GM18507 (cell line): Measurements from ENCODE around the gene PDE4D.

ENCODE experiments used
- DNase-seq: peaks from one replicate; pipeline ENCODE4 v3.0.0; 2011; ENCODE audit warnings: low read depth; ENCODE audit not compliant: insufficient read length; ENCODE audit errors: extremely low spot score
- FAIRE-seq: peaks from 2 replicates; lab custom pipeline; 2011; peaks lifted over from hg19 to GRCh38; lab: Jason Lieb, UNC

Gene PDE4D

DNA sequence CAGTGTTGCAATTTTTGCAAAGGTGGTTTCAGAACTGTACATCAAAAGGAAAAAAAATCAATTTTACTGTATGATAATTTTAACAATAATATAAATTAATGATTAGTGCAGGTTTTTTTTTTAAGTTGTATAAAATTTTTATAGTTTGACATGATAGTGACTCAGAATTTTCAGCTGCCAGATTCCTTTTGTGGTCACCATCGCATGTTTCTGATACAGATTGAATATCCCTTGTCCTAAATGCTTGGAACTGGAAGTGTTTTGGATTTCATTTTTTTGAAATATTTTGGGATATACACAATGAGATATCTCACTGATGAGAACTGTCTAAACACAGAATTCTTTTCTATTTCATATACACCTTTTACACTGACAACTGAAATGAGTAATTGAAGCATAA is 949.3 kb downstream of the PDE4D start:
- FAIRE-seq = no peak

DNA sequence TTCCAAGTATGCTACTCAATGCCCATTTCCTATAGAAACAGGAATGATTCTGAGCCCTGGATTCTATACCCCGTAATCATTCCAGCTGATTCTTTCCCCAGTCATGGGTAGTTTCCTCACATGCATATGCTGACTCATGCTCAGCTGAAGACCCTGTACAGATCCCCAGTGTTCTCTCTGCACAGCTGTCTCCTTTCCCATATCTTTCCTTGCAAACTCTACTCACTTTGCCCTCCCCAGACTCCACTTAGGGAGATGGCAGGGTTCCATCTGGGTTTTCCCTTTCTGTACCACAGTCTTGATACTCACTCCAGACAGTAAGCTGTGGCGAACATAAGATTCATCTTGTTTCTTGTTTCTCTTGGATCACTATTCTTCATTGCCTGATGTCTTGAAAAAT is 953.1 kb downstream of the PDE4D start:
- DNase-seq (no peak), FAIRE-seq (no peak)

More for the DNA sequence above, 949.3 kb downstream of the PDE4D start:
- no peak for DNase-seq

DNA sequence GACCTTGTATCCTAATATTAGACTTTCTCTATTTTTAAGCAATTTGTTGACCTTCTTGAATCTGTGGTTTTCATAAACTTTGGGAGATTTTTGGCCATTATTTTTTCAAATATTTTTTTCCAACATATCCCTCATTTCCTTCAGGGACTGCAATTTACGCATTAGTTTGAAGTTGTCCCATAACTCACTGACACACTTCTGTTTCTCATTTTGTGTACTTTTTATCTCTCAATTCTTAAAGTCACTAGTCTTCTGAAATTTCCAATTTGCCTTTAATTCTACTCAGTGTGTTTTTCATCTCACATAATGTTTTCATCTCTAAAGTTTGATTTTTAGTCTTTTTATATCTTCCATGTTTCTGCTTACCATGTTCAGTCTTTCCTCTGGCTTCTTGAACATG is 953.9 kb downstream of the PDE4D start:
- FAIRE-seq (no peak), DNase-seq (no peak)

- FAIRE-seq = no peak
- no peak for DNase-seq
Observed at GRCh38 chr5:58938563-58939424, 954.7 kb downstream of the PDE4D start.

DNA sequence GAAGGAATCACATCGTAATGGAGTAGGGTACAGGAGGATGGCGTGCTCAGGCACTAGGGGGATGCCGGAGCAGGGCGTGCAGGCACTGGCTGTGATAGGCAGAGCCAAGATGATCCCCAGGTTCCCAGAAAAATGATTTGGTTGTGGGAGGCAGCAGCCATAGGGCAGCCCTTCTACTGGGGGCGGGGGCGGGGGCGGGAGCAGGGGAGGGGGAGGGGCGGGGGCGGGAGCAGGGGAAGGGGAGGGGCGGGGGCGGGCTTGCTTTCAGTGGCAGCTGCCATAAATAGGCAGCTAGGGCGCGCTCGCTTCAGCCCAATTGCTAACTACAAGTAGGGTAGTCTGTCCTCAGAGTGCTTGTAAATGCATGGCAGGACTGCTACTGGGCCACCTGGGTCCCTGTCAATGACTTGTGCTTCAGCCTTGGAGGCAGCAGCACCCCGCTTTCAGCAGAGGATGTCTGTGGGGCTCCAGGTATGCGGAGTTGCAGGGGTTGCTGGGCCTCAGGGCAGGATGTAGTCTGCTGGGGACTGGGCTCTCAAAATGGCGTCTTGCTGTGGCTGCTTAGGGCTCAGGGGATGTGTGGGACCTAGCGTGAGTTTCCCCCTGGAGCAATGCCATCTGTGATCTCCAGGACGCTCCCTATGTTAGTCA is 956.4 kb downstream of the PDE4D start:
- FAIRE-seq (no peak), DNase-seq (no peak)

DNA sequence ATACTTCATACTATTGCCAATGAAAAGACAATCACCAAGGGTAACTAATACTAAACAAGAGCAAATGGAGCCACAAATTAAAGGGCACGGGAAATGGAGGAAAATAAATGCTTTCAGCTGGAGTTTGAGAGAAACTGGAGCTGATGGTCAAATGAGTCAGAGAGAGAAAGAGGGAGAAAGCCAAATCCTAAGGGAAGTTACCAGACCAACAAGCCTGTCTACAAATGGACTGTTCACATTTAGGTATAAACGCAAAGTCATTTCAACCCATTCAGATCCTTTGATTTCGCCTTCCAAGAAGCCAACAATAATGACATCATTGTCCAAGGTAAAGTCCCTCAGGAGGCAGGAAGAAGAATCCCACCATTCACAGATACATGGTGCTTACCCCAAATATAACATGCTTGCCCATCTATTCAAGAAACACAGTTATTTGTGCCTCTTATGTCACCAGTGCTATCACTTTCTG is 958.9 kb downstream of the PDE4D start:
- no peak for FAIRE-seq

GRCh38 chr5:58933891-58934628 is 959.5 kb downstream of the PDE4D start:
- FAIRE-seq (no peak), DNase-seq (no peak)

More for the DNA sequence above, 958.9 kb downstream of the PDE4D start:
- DNase-seq = no peak

DNA sequence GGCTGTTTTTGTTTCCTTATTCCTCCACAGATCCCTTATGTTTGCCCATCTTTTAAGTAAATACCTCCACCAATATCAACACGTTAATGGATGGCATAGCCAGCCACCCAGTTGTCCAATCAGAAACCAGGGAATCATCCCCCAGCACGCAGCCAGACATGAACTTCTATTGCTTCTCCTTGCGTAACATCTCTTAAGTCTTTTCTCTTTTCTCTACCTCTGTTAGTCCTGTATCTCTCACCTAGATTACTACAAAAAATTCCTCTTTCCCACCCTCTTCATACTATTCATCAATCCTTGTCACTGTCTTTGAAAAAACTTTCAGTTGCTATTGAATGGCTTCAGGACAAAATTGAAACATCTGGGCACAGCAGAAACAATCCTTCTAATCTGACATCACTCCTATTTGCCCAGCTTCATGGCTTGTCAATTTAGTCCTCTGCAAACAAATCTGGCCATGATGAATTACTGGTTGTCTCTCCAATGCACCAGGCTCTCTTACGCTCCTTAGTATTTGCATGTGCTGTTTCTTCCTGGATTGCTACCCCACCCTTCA is 961.4 kb downstream of the PDE4D start:
- FAIRE-seq (no peak), DNase-seq (no peak)

DNA sequence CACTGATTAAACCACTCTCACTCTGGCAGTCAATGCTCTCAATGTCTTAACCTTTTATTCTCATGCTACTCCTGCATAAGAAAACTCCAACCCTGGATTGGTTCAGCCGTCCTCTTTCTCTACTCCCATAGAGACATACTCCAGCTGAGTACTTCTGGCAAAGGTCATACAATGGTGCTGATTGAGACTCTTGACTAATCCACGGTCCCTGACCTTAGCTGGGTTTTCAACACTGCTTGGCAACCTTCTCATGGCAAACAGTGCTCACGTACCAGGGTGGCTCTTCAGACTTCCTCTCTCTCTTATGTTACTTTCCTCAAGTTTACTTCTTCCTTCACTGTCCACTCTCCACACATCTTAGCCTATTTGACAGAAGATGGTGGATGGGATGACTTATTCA is 963.0 kb downstream of the PDE4D start:
- no peak for FAIRE-seq
- DNase-seq = no peak

- no peak for DNase-seq
- no peak for FAIRE-seq
Observed at GRCh38 chr5:58929726-58930125, 963.8 kb downstream of the PDE4D start.

GRCh38 chr5:58927938-58928337 is 965.6 kb downstream of the PDE4D start:
- FAIRE-seq = no peak
- DNase-seq = no peak

- FAIRE-seq (no peak), DNase-seq (no peak)
Observed at GRCh38 chr5:58927181-58927580, 966.3 kb downstream of the PDE4D start.

- no peak for FAIRE-seq
- no peak for DNase-seq
Observed at GRCh38 chr5:58926541-58926935, 967.0 kb downstream of the PDE4D start.

- DNase-seq = no peak
Observed at GRCh38 chr5:58925627-58926540, 967.6 kb downstream of the PDE4D start.

GRCh38 chr5:58924306-58924705 is 969.2 kb downstream of the PDE4D start:
- FAIRE-seq = no peak
- no peak for DNase-seq

More at GRCh38 chr5:58925627-58926540, 967.6 kb downstream of the PDE4D start:
- no peak for FAIRE-seq

DNA sequence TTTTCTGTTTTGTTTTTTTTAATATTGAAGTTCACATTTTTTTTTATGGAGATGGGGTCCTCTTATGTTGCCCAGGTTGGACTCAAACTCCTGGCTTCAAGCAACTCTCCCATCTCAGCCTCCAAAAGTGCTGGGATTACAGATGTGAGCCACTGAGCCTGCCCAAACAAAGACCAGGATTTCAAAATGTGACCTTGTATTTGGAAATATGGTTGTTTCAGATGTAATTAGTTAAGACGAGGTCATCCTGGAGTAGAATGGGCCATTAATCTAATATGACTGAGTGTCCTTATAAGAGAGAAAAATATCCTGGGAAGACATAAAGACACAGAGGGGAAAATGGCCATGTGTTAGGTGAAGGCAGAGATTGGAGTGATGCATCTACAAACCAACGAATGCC is 970.2 kb downstream of the PDE4D start:
- no peak for FAIRE-seq

DNA sequence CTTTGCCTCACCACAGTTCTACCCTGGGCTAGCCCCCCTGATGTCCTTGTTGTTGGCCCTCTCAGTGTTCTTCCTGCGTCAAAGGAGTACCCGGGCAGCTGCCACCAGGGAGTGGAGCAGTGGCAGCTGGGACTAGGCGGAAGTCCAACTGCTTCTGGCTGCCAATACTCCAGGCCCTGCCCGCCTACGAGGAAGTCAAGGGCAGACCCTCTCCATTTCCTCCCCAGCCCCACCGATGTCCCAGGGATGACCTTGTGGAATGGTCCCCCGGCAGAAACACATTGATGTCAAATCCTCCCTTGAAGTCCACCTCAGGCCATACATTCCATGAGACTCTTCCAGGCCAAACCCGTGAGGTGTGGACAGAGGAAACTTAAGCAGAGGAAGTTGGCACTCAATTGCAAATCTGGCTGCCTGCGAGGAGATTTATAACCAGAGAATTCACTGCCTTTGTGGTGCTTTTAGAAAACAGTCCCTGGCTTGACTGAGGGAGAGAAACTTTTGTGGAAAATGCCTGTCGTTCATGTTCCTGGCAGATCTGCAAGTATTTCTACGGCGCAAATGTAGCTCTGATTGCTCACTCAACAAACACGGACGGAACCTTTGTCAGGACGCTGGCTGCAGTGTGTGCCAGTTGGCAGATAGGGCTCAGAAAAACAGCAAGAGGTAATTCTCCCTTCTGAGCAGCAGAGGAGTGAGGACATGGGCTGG is 970.9 kb downstream of the PDE4D start:
- FAIRE-seq (no peak), DNase-seq (no peak)

More for the DNA sequence above, 970.2 kb downstream of the PDE4D start:
- DNase-seq = no peak

DNA sequence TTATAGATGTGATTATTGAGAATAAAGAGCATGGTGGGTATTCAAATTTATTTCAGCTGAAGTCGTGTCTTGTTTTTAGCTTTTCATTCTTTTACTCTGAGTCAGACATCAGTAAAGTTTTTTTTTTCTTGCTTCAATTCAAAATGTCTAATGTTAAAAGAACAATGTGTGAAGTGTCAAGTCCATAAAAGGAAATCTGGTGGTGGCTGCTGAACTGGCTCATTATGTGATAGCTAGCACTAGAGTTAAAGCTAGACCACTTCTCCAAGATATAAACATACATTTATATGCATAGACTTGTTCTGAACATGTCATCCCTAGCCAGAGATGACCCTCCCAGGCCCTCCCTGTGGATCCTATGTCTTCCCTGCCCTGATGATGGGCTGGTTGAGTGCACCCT is 972.4 kb downstream of the PDE4D start:
- FAIRE-seq = no peak
- no peak for DNase-seq
